PFSK-1 (cell line): ENCODE measurements around the gene LYRM2.

Experiments
- FOXP2 ChIP-seq: optimal IDR thresholded peaks from 2 replicates; pipeline ENCODE3; 2011; ENCODE audit warnings: borderline replicate concordance, control low read depth, inconsistent platforms; ENCODE audit not compliant: insufficient read depth; ENCODE audit errors: extremely low read length, extremely low read depth
- POLR2AphosphoS5 ChIP-seq: IDR thresholded peaks from 2 replicates; pipeline ENCODE4 v1.6.1; 2012; ENCODE audit warnings: low read depth, mild to moderate bottlenecking, control low read depth, low read length, moderate library complexity
- SIN3A ChIP-seq: IDR thresholded peaks from 2 replicates; pipeline ENCODE4 v1.6.1; 2012; ENCODE audit warnings: mild to moderate bottlenecking, low read length, moderate library complexity, borderline replicate concordance; ENCODE audit not compliant: insufficient read depth
- TAF1 ChIP-seq: IDR thresholded peaks from 2 replicates; pipeline ENCODE4 v1.6.1; 2012; ENCODE audit warnings: low read length, control low read depth, borderline replicate concordance; ENCODE audit not compliant: insufficient read depth
- TF ChIP-seq, protein P1 (sequence below), 2 experiments: IDR thresholded peaks; 2 replicates each; pipeline versions ENCODE4 v1.6.1 to v1.8.0; 2011 to 2012; ENCODE audit warnings: low read depth in 2 of 2, low read length in 2 of 2, control low read depth in 1 of 2, inconsistent platforms in 1 of 2, mild to moderate bottlenecking in 1 of 2, moderate library complexity in 1 of 2; ENCODE audit not compliant: insufficient read depth in 1 of 2

Gene LYRM2

DNA sequence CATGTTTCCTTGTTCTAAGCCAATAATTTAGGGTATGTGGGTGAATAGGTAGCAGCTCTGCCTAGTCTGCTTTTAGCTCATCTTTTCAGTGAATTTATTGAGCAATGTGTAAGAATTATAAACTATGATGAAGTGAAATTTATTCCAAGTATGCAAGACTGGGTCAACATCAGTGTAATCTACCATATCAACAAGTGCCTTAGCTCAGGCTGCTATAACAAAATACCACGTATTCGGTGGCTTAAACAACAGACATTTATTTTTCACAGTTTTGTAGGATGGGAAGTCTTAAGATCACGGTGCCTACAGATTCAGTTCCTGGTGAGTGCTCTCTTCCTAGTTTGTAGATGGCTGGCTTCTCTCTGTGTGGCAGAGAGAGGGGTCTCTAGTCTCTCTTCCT is 54.0 kb downstream of the LYRM2 start:
- TF ChIP-seq TAF1 (no peak), SIN3A (no peak), FOXP2 (no peak), POLR2AphosphoS5 (no peak)
- TF ChIP-seq, protein P1, sequence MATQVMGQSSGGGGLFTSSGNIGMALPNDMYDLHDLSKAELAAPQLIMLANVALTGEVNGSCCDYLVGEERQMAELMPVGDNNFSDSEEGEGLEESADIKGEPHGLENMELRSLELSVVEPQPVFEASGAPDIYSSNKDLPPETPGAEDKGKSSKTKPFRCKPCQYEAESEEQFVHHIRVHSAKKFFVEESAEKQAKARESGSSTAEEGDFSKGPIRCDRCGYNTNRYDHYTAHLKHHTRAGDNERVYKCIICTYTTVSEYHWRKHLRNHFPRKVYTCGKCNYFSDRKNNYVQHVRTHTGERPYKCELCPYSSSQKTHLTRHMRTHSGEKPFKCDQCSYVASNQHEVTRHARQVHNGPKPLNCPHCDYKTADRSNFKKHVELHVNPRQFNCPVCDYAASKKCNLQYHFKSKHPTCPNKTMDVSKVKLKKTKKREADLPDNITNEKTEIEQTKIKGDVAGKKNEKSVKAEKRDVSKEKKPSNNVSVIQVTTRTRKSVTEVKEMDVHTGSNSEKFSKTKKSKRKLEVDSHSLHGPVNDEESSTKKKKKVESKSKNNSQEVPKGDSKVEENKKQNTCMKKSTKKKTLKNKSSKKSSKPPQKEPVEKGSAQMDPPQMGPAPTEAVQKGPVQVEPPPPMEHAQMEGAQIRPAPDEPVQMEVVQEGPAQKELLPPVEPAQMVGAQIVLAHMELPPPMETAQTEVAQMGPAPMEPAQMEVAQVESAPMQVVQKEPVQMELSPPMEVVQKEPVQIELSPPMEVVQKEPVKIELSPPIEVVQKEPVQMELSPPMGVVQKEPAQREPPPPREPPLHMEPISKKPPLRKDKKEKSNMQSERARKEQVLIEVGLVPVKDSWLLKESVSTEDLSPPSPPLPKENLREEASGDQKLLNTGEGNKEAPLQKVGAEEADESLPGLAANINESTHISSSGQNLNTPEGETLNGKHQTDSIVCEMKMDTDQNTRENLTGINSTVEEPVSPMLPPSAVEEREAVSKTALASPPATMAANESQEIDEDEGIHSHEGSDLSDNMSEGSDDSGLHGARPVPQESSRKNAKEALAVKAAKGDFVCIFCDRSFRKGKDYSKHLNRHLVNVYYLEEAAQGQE (IDR thresholded peaks at IDR 0.05; ENCODE audit: insufficient read depth in 1 of 2, low read depth in 2 of 2, low read length in 2 of 2), result no peak

- TF ChIP-seq POLR2AphosphoS5 (no peak), FOXP2 (no peak), SIN3A (no peak), TAF1 (no peak)
- TF ChIP-seq, protein P1 (IDR thresholded peaks at IDR 0.05; ENCODE audit: insufficient read depth in 1 of 2, low read depth in 2 of 2, low read length in 2 of 2), result no peak
Measured at GRCh38 chr6:89583559-89583958, 55.0 kb downstream of the LYRM2 start.

- TF ChIP-seq TAF1, result no peak
- TF ChIP-seq SIN3A, result no peak
- TF ChIP-seq FOXP2, result no peak
- TF ChIP-seq POLR2AphosphoS5, result no peak
- TF ChIP-seq, protein P1 (IDR thresholded peaks at IDR 0.05; ENCODE audit: insufficient read depth in 1 of 2, low read depth in 2 of 2, low read length in 2 of 2), result no peak
Measured at GRCh38 chr6:89582669-89583325, 55.8 kb downstream of the LYRM2 start.

GRCh38 chr6:89581689-89582088 is 56.9 kb downstream of the LYRM2 start:
- TF ChIP-seq FOXP2 (no peak), TAF1 (no peak), POLR2AphosphoS5 (no peak), SIN3A (no peak)
- TF ChIP-seq, protein P1 (IDR thresholded peaks at IDR 0.05; ENCODE audit: insufficient read depth in 1 of 2, low read depth in 2 of 2, low read length in 2 of 2), result no peak

DNA sequence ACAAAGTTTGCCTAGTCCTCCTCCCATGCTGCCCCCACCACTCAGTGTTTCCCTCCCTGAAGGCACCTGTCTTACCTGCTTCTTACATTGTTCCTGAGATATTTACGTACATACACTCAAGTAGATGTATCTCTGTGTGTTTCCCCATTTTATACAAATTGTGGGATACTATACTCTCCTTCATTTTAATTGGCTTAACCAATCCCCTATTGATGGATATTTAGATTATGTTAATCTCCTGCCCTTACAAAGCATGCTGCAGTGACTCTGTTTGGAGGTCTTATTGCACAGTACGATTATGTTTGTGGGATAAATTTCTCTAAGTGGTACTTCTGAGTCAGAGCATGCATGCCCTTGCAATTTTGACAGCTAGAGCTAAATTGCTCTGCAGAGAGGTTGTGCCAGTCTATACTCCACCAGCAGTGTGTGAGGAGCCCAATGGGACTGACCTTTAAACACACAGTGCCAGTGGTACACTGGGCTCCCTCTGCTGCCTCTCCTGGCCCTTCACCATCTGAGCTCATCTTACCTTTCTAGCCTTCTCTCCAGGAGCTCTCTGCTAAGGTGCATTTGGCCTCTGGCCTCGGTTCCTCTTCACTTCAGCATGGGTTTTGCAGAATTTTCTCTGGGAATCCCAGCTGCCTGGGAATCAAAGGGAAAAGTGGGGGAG is 57.4 kb downstream of the LYRM2 start:
- TF ChIP-seq SIN3A (no peak), POLR2AphosphoS5 (no peak), FOXP2 (no peak), TAF1 (no peak)
- TF ChIP-seq, protein P1 (IDR thresholded peaks at IDR 0.05; ENCODE audit: insufficient read depth in 1 of 2, low read depth in 2 of 2, low read length in 2 of 2), result no peak
